ENCODE measurements around the gene SSU72. TPM values are rescaled to one million over a fixed set of nuclear protein-coding genes. Genes with fewer than 3 reads are reported as not detected.

The SSU72 gene
- total RNA-seq, 1 experiment from 2014 or later: 145 TPM

DNA sequence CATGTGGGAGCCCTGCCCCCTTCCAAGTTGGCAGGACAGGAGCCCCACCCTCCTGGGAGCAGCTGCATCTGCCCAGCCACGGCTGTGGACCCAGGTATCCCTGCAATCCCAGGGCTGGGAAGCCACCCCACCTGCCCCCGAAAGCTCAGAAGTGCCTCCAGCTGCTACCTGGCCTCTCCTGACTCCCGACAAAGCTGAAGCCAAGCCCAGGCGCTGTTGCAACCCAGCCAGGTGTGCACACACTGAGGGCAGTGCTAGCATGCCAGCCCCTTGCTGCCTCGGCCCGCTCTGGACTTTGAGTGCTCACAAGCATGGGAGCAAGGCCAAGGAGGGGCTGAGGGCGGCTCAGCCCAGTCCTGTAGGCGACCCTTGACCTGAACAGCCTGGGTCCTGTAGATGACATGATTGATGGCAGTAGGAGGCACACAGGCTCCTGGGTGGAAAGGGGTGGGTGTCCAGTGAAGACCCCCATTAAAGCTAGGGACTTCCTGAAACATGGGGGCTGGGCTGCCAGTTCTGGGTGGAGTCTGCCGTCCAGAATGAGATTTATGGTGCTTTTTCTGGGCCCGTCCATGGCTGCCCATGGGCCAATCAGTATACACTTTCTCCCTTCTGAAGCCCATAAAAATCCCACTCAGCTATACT lies 2.8 kb upstream of the SSU72 start:
- no TSS peak for BruUV-seq (replicated peaks)
- TF ChIP-seq, protein P1, sequence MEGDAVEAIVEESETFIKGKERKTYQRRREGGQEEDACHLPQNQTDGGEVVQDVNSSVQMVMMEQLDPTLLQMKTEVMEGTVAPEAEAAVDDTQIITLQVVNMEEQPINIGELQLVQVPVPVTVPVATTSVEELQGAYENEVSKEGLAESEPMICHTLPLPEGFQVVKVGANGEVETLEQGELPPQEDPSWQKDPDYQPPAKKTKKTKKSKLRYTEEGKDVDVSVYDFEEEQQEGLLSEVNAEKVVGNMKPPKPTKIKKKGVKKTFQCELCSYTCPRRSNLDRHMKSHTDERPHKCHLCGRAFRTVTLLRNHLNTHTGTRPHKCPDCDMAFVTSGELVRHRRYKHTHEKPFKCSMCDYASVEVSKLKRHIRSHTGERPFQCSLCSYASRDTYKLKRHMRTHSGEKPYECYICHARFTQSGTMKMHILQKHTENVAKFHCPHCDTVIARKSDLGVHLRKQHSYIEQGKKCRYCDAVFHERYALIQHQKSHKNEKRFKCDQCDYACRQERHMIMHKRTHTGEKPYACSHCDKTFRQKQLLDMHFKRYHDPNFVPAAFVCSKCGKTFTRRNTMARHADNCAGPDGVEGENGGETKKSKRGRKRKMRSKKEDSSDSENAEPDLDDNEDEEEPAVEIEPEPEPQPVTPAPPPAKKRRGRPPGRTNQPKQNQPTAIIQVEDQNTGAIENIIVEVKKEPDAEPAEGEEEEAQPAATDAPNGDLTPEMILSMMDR (conservative IDR thresholded peaks at IDR 0.05): no peak
- TF ChIP-seq EZH2 (IDR thresholded peaks at IDR 0.05; ENCODE audit: low read depth): no peak
- ChIA-PET POLR2A (ENCODE audit: unreplicated experiment) (no interaction called here), CTCF (interaction anchor here (0.6 kb wide), 1 partner anchor 559 kb away, joined by 3 read pairs; no protein-coding TSS in a partner anchor)
- no peak for DNase-seq
- H3K9me3 ChIP-seq (ENCODE audit: insufficient read depth, low read depth): no peaks in the 10 kb centered on the region
- H3F3A ChIP-seq (ENCODE audit: insufficient read depth, low read depth): peaks cover 28% of the 10 kb centered on the region
- peaks cover 14% of the 10 kb centered on the region for H3K4me1 ChIP-seq (replicated peaks; ENCODE audit: insufficient read depth)
- H3K9me2 ChIP-seq (ENCODE audit: insufficient read depth): no peaks in the 10 kb centered on the region
- H2AFZ ChIP-seq: no peak overlapping the region
- H3K4me2 ChIP-seq: no peak overlapping the region
- H3K36me3 ChIP-seq (ENCODE audit: low read depth): peaks cover 3% of the 10 kb centered on the region; the same call in 1 of the 2 replicates
- H3K79me2 ChIP-seq (ENCODE audit: low read depth): peaks cover 23% of the 10 kb centered on the region
- H3K4me3 ChIP-seq: no peak overlapping the region
- H4K20me1 ChIP-seq (ENCODE audit: insufficient read depth): peaks cover 11% of the 10 kb centered on the region
- no peak overlapping the region for H3K27ac ChIP-seq
- intact Hi-C loops (cut with micrococcal nuclease; ENCODE audit: unreplicated experiment): no loop called here
- peaks cover 39% of the 10 kb centered on the region for H3K27me3 ChIP-seq (ENCODE audit: insufficient read depth, low read depth)

GRCh38 chr1:1573843-1574720 lies 581 bp downstream of the SSU72 start:
- Histone ChIP-seq H3F3A (ENCODE audit: insufficient read depth, low read depth) (peaks cover 32% of the 10 kb centered on the region), H3K27ac (peak overlapping the region; percentile 81), H3K79me2 (ENCODE audit: low read depth) (peaks cover 57% of the 10 kb centered on the region), H3K9me2 (ENCODE audit: insufficient read depth) (no peaks in the 10 kb centered on the region), H2AFZ (peak overlapping the region; percentile 82), H3K4me1 (replicated peaks; ENCODE audit: insufficient read depth) (peaks cover 14% of the 10 kb centered on the region), H3K27me3 (ENCODE audit: insufficient read depth, low read depth) (peaks cover 12% of the 10 kb centered on the region), H3K4me3 (peak overlapping the region; percentile 96), H3K9me3 (ENCODE audit: insufficient read depth, low read depth) (no peaks in the 10 kb centered on the region), H4K20me1 (ENCODE audit: insufficient read depth) (peaks cover 42% of the 10 kb centered on the region), H3K36me3 (ENCODE audit: low read depth) (peaks cover 8% of the 10 kb centered on the region; the same call in 1 of the 2 replicates), H3K4me2 (peak overlapping the region; percentile 100)
- ChIA-PET POLR2A (ENCODE audit: unreplicated experiment) (no interaction called here), CTCF (no interaction called here)
- intact Hi-C loops (cut with micrococcal nuclease; ENCODE audit: unreplicated experiment): loop anchor here (5.0 kb wide), 1 partner anchor 83 kb away; the partner anchor contains the start of gene CDK11B
- TF ChIP-seq, protein P1 (conservative IDR thresholded peaks at IDR 0.05): peak; percentile 54; the same call in 1 of the 2 replicates
- TF ChIP-seq EZH2 (IDR thresholded peaks at IDR 0.05; ENCODE audit: low read depth): no peak
- peak in 1 of 2 experiments; percentile 45 for DNase-seq
- no TSS peak for BruUV-seq (replicated peaks)

- peaks cover 5% of the 10 kb centered on the region; the same call in 1 of the 2 replicates for H3K4me1 ChIP-seq (replicated peaks; ENCODE audit: insufficient read depth)
- DNase-seq: no peak
- H3F3A ChIP-seq (ENCODE audit: insufficient read depth, low read depth): peaks cover 12% of the 10 kb centered on the region; the same call in 1 of the 2 replicates
- peaks cover 13% of the 10 kb centered on the region; the same call in 1 of the 2 replicates for H3K36me3 ChIP-seq (ENCODE audit: low read depth)
- no peak overlapping the region for H3K4me3 ChIP-seq
- H4K20me1 ChIP-seq (ENCODE audit: insufficient read depth): peaks cover 88% of the 10 kb centered on the region
- ChIA-PET CTCF (no interaction called here), POLR2A (ENCODE audit: unreplicated experiment) (no interaction called here)
- TF ChIP-seq, protein P1 (conservative IDR thresholded peaks at IDR 0.05): no peak
- TF ChIP-seq EZH2 (IDR thresholded peaks at IDR 0.05; ENCODE audit: low read depth): no peak
- H3K9me3 ChIP-seq (ENCODE audit: insufficient read depth, low read depth): no peaks in the 10 kb centered on the region
- H3K79me2 ChIP-seq (ENCODE audit: low read depth): peaks cover 100% of the 10 kb centered on the region
- no peaks in the 10 kb centered on the region for H3K27me3 ChIP-seq (ENCODE audit: insufficient read depth, low read depth)
- no peaks in the 10 kb centered on the region for H3K9me2 ChIP-seq (ENCODE audit: insufficient read depth)
- intact Hi-C loops (cut with micrococcal nuclease; ENCODE audit: unreplicated experiment): no loop called here
- no TSS peak for BruUV-seq (replicated peaks)
- no peak overlapping the region for H3K4me2 ChIP-seq
- H3K27ac ChIP-seq: no peak overlapping the region
- no peak overlapping the region for H2AFZ ChIP-seq
Measured at GRCh38 chr1:1569341-1569740, 5.3 kb downstream of the SSU72 start.
